ENCODE results near the gene CREG2. TPM values are rescaled to one million over a fixed set of nuclear protein-coding genes. Genes with fewer than 3 reads are reported as not detected.
A peak's percentile ranks its signal among the peaks of the same experiment; 100 is the strongest.

Gene CREG2
- total RNA-seq, 1 donor from 2014 or later: 9.8 TPM

DNA sequence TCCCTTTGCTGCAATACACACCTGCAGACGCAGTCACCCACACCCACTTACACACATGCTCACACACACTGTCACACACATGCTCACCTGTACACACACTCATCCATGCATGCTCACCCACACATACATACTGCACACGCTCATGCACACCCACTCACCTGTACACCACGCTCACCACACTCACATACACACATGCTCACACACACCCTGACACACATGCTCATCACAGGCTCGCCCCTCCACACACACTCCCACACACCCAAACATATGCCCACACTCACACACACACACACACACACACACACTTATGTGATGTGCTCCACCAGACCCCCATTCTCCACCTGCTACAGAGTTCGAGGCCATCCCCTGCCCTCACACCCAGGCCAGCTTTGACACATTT is 22.8 kb upstream of the CREG2 start:
- no peak for DNase-seq (ENCODE audit: low spot score in 2 of 2)
- no peak for FAIRE-seq

DNA sequence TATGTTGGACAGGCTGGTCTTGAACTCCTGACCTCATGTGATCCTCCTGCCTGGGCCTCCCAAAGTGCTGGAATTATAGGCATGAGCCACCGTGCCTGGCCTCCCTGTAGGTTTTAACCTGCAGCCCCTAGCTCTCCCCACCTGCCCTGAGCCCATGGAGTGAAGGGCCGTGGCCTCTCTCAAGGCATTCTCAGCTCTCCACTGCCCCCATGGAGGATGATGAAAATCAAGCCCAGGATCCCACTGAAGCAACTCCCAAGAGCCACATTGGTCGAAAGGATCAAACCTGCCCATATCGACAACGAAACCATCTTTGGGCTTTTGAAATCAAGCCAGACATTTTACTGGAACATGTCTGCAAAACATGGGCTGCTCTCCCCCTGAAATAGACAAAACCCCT is 22.4 kb upstream of the CREG2 start:
- FAIRE-seq: no peak
- no peak for DNase-seq (ENCODE audit: low spot score in 2 of 2)

DNA sequence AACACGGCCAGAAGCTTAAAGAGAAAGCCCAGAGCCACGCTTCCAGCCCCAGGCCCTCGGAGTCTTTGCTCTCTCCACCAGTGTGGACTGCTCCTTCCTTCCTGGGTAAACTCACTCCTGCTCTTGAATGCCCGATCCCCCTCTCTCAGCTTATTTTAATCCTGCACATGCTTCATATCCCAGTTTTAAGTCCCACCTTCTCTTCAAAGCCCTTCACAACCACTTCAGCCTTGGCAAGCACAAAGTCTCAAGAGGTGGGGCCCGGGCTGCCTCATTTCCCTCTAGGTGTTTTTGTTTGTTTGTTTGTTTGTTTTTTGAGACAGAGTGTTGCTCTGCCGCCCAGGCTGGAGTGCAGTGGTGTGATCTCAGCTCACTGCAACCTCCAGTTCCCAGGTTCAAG is 21.6 kb upstream of the CREG2 start:
- DNase-seq (ENCODE audit: low spot score in 2 of 2) (no peak), FAIRE-seq (no peak)

DNA sequence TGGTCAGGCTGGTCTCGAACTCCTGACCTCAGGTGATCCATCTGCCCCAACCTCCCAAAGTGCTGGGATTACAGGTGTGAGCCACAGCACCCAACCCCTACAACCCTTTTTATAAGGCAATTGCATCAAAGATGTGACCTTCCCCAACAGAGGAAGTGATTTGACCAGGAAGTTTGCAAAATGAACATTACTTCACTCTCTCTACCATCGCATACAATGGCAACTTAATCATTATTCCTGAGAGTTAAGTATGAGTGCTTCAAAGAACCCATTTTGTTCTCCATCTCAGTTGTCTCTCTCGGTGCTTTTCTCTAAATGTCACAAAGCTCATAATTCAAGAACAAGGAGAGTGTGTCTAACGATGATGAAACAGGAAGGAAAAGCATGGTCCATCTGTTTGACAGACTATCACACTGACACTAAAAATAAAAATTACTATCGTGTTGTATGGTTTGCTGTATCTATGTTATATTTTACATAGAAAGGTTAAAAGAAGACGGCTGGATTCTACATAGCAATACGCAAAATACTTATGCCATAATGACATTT is 18.1 kb upstream of the CREG2 start:
- no peak for FAIRE-seq

DNA sequence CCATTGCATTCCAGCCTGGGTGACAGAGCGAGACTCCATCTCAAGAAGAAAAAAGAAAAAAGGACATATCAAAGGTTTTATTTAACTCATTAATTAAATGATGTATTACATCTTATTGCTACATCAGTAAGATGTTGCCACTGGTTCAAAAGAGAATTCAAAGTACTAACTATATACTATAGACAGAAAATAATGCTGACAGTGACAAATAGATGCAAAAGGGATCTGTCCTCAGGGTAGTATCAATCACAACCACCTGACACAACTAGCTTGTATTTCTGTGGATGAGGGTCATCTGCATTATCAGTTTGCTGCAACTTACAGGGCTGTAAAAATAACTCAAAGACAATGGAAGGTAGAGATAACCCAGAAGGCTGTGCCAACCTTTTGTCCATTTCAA is 16.4 kb upstream of the CREG2 start:
- DNase-seq (ENCODE audit: low spot score in 2 of 2): no peak
- FAIRE-seq: no peak

More for the DNA sequence above, 18.1 kb upstream of the CREG2 start:
- DNase-seq (ENCODE audit: low spot score in 2 of 2): no peak

DNA sequence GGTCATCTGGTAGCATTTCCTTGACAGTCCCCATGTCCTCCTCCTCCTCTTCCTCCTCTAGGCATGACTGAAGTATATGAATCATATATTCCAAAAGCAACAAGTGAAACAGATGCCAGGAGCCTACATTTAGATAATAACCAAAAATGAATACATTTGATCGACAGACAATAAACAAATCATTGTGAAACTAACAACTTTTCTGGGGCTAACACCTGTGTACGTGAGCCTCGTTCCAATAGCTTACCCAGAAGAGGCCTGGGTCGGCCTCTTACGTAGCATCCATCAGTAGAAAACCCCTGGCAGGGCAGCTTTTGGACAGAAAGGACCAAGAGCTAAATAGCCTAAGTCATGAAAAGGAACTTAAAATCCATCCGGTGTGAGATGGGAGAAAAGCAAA is 15.3 kb upstream of the CREG2 start:
- FAIRE-seq: no peak

DNA sequence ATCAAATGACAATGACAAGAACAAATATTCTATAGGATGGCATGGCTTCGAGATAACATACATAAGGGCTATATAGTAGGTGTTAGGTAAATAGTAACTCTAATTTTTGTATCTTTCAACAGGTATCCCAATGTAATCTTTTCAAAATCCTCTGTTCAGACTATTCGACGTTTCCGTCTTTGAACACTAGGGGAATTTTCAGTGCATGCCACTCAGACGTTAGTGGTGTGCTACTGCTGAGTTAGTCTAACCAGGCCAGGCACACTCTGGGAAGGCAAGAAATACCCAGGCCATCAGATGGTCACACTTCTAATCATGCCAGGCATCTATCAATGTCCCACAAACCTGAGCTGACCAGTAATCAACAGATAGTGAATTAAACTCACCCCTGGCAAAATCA is 14.6 kb upstream of the CREG2 start:
- FAIRE-seq: no peak
- DNase-seq (ENCODE audit: low spot score in 2 of 2): no peak

More for the DNA sequence above, 15.3 kb upstream of the CREG2 start:
- no peak for DNase-seq (ENCODE audit: low spot score in 2 of 2)

DNA sequence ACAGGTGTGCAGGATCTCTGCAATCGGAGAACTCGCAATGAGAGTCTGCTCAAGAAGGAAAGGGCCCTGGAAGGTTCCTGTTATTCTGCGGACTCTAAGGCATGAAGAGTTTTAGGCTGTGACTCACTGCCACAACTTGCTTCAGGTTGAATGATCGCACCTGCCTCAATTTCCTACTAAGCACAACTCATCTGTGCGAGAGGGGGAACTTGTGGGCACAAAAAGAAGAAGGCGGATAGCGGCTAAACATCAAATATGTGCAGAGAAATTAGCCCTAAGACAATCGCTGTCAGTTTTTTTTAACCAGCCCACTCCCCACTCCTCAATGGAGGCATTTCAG is 14.0 kb upstream of the CREG2 start:
- no peak for DNase-seq (ENCODE audit: low spot score in 2 of 2)
- no peak for FAIRE-seq

DNA sequence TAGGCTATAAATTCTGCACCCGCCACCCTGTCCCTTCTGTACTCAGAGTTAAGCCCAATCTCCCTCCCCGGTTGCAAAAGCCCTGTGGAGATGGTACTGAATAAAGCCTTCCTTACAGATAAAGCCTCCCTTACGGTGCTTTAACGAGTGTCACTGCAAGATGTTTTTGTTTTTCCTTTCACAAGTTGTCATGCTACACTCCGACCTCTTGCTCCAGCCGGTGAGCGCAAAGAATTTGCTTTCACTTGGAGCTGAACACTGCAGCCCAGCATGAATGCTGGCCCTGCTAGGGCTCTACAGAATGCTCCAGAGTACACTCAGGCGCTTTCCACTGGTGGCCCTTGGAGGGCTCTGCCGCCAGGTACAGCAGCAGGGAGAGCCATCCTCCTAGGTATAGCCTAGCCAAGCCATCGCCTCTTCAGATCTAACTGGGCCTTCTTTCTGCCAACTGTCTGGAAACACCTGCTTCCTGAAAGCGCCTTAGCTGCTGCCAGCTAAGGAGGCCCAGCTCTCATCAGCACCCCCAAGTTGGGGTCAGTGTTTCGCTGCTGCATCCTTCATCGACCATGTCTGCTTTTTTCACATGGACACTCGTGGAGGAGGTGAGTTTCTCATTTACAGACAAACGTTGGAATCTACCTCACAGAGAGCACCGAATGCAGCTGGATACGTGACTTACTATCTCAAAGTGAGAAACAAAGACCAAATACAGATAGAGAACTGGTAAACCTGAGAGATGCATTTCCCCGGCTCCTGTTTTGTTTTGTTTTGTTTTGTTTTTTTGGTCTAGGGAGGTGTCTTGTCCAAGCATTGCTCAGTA is 13.4 kb upstream of the CREG2 start:
- DNase-seq (ENCODE audit: low spot score in 2 of 2) (no peak), FAIRE-seq (no peak)

DNA sequence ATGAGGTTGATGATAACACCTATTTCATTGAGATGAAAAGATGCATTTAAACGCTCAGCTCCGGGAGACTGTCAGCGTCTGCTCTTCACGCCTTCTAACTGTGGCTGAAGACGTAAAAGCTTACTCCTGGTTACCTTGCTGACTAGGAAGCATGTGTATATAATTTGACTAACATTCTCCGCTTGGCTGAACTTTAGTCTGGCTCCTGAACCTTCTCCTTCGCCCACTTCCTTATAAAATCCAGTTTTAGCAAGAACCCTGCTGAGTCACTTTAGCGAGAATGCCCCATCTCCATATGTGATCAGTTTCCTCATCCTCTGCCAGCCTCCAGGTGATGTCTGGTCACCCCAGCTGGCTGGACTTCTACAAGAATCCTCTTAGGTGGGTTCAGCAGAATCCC is 12.7 kb upstream of the CREG2 start:
- DNase-seq (ENCODE audit: low spot score in 2 of 2) (no peak), FAIRE-seq (no peak)

DNA sequence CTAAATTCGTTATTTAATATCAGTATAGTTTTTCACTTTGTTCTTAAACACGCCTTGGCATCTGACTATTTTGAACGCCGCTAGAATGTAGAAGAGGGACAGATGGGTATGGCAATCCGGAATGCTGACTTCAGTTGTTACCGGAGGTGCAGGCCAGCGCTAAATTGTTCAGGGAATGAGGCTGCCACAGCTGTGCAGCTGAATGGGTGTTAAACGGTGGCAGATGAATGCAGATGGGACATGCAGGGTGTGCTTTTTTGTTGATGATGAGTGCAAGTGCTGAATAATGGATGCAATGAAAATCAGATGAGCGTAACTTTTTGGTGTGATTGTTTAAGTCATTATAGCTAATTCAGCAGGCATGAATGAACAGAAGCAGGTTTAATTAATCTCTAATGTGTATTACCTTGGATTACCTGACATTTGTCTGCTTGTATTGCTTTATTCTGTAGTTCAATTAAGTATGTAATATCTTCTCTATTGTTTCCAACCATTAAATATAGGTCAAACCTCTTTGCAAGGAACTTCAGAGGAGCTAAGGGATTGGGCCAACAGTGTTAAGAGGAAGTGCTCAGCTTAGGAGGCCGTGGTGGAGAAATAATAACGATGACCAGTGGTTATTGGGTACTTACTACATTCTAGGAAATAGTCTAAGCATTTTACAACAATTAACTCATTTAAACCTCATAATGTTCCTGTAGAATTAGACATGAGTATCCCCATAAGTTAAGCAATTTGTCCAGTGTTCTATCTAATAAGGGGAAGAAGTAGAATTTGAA is 11.9 kb upstream of the CREG2 start:
- no peak for FAIRE-seq
- no peak for DNase-seq (ENCODE audit: low spot score in 2 of 2)

DNA sequence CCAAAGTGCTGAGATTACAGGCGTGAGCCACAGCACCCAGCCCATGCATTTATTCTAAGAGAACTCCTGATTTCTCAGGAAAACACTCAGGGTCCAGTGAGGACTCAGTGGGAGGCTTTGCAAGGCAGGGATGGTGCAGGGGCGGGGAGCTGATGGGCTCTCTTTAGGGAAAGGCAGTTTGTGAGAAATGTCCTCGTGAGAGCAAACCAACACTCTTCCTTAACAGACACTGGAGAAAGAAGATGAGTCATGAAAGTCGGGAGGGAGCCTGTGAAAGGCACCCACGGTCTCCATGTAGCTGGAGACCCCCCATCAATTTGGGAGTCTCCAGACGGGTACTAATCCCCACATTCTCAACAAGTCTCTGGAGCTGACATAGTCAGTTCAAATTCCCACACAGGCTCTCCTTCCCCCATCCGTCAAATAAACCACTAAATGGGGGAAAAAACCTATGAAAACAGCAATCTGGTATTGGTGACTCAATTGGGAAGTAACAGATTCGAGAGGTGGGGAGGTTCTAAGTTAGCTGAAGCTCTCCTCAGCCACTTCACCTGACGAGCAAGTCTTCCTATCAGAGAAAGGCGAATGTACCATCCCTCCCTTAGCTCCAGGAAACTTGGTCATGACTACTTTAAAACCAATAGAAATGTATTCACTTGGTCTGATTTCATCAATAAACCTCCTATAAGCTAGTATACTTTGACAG is 11.0 kb upstream of the CREG2 start:
- FAIRE-seq: no peak
- DNase-seq (ENCODE audit: low spot score in 2 of 2): no peak

DNA sequence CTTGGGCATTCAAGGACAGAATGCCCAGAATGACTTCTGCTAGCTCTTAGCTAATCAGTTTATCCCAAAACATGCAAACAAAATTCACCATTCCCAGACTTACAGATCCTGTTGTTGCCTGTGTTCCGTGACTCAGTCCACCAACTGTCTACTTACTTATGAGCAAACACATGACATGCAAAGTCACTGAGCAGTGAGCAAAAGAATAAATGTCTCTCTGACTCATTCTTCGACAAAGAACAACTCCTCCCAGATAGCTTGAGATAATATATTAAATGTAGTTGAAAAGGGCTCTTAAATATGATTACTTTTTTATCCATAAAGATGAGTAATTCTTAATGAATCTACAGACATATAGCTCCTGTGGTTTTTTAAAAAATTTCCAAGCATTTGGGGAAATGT is 9.0 kb upstream of the CREG2 start:
- DNase-seq (ENCODE audit: low spot score in 2 of 2): no peak
- FAIRE-seq: no peak

DNA sequence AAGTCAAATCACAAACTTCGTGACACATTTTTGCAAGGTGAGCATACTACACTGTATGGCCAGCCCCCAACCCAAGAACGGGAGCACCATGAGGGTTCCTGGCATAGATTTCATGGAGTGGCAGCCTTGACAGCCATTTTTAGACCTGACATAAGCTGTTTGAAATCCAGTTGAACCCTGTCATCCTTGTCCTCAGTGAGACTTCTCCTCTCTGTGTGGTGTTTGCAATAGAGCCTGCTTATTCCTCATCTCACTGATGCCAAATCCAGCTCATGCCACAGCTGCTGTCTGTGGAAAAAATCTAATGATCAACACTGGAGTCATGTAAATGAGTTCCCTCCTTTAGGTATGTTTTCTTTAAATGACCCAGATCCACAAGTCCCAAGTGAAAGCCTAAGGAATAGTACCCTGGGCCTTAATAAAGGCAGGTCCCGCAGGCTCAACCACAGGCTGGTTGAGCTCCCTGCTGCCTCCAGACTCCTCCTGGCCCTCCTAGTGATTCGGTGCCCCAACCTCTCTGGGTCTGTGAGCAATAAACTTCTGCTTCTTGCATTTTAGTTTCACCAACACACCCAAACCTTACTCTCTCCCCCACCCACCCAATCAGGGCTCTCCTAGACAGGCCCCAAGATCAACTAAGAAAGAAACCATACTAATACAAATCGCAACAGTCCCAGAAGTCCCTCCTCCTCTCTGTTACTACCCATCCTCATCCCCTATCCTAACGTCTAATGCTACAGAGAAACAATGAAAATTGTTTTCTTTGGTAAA is 8.4 kb upstream of the CREG2 start:
- FAIRE-seq: no peak

DNA sequence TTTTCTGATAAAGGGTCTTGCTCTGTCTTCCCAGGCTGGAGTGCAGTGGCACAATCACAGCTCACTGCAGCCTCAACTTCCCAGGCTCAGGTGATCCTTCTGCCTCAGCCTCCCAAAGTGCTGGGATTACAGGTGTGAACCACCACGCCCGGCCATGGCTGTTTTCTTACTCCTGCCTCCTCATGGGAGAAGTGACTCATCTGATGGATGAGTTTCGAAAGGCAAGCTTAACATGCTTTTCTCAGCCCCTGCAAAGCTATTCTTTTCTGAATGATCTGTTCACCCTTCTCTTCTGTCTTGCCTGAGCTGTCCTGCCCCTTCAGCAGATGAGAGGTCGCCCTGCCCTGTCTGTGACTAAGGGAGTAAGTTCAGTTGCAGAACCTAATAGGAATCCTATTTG is 929 bp upstream of the CREG2 start:
- DNase-seq (ENCODE audit: low spot score in 2 of 2): peak in 1 of 2 donors; percentile 17
- FAIRE-seq: no peak

More for the DNA sequence above, 8.4 kb upstream of the CREG2 start:
- no peak for DNase-seq (ENCODE audit: low spot score in 2 of 2)

DNA sequence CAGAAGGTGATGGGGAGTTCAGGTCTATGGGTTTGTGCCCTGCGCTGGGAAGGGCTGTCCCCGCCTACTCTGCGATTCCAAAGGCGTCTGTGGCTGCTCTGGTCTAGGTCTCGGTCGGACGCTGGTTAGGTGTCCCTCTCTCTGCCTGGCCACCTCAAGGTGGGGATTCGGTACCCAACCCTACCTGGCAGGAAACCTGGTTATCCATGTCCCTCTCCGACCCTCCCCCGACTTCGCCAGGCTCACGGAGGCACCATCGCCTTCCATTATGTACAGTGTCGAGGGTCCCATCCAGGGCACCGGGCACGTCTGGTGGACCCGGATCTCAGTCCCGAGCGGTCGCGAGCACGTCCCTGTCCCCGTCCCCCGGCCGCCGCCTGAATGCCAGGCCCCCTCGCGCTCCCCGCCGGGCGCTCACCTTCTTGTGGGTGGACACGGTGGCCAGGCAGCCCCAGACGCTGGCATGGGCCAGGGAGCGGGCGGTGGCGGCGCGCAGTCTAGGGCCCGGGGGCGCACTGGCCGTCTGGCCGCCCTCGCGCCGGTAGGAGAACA is 628 bp downstream of the CREG2 start:
- DNase-seq (ENCODE audit: low spot score in 2 of 2): no peak
- FAIRE-seq: no peak

DNA sequence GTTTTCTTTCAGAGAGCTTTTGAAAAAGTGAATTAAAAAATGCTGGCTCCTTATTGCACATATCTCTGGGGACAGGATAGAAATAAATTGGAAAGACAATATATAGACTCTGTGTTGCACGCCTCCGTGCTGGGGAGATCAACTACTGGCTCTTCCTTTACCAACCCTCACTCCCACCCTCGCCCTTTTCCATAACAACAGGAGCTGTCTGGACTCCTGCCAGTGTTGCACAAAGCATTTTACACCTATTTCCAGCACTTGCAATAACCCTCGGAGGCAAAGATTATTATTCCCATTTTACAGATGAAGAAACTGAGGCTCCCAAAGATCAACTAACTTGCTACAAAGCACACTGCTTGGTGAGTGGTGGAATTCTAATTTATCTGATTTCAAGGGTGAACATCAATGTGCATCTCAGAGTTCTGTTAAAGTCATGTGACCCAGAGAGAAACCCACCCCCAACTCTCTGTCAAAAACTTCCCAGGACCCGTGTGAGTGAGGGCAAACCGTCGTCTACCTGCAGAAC is 4.2 kb downstream of the CREG2 start:
- DNase-seq (ENCODE audit: low spot score in 2 of 2) (no peak), FAIRE-seq (no peak)

DNA sequence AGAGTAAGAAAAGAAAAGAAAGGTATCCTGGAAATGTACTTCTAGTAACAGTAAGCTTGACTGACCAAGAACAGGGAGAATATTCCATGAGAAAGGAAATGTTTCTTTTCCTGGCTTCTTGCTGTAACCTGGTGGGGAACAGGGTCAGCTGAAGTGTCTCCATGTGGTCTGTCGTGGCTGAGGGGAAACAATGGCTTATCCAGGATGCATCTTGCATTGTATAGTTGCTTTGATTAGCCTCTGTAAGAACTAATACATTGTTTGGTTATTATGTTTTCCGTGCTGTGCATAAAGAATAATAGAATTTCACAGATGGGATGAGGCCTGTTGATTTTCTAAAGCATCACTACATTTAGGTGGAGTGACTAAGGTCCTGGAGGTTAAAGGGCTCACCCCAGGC is 4.9 kb downstream of the CREG2 start:
- FAIRE-seq (no peak), DNase-seq (ENCODE audit: low spot score in 2 of 2) (no peak)

DNA sequence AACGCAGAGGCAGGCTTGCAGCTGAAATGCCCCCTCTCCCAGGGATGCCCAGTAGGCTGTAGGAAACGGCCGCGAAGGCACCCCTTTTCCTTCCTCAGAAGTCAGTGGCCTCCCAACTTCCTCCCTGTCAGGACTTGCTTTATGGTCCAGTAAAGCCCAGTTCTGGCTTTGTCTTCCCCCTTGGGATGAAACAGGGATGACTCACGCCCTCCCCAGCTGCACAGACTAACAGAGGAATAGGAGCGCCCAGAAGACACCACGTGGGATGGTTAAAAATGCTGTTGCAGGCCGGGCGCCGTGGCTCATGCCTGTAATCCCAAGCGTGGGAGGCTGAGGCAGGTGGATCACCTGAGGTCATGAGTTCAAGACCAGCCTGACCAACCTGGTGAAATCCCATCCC is 6.9 kb downstream of the CREG2 start:
- DNase-seq (ENCODE audit: low spot score in 2 of 2): no peak
- FAIRE-seq: no peak

DNA sequence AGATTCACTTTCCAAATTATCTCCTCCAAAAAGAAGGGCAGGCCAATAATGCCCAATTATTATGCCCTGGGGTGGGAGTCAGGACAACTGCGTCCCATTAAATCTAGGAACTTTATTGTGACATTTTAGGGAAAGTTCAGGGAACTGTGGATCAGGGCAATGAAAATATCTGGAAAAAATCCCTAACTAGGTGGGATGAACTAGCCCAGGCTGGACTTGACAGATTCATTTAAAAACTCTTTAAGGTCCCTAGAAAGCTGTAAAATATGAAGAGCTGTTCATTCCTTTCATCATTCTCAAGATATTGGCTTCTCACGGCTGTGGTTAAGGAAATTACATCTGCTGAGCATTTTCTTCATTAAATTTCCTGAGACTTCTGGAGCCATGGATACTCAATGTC is 8.2 kb downstream of the CREG2 start:
- DNase-seq (ENCODE audit: low spot score in 2 of 2) (no peak), FAIRE-seq (no peak)
